Keratinocyte (primary cell): ENCODE measurements around the gene CALML6. TPM values are rescaled to one million over a fixed set of nuclear protein-coding genes. Genes with fewer than 3 reads are reported as not detected.

Experiments
- DNase-seq: peaks from one replicate; pipeline ENCODE4 v3.0.0-alpha.2; 2011; ENCODE audit warnings: low read depth, missing footprints, low spot score
- FAIRE-seq: peaks from 2 replicates; lab custom pipeline; 2011; peaks lifted over from hg19 to GRCh38; lab: Jason Lieb, UNC
- H2AFZ ChIP-seq: 2 replicates; pipeline ENCODE4 v1.6.0; 2012; ENCODE audit warnings: low read length, control low read depth, inconsistent platforms; ENCODE audit not compliant: control insufficient read depth
- H3K27ac ChIP-seq: 2 replicates; pipeline ENCODE4 v1.5.1; 2011; ENCODE audit warnings: low read length; ENCODE audit not compliant: control insufficient read depth, insufficient read depth
- H3K27me3 ChIP-seq: 3 replicates; pipeline ENCODE4 v1.6.0; 2011; ENCODE audit warnings: low read length; ENCODE audit not compliant: control insufficient read depth, insufficient read depth; ENCODE audit errors: extremely low read depth
- H3K36me3 ChIP-seq, 2 experiments: 2 replicates in 1 of 2; 3 replicates in 1 of 2; pipeline ENCODE4 v1.5.1; 2011; ENCODE audit warnings: low read length in 2 of 2, mild to moderate bottlenecking in 1 of 2; ENCODE audit not compliant: control insufficient read depth in 2 of 2, insufficient read depth in 2 of 2; ENCODE audit errors: extremely low read depth in 1 of 2
- H3K4me1 ChIP-seq: 3 replicates; pipeline ENCODE4 v1.5.1; 2011; ENCODE audit warnings: low read length; ENCODE audit not compliant: control insufficient read depth, insufficient read depth; ENCODE audit errors: extremely low read depth
- H3K4me2 ChIP-seq: 3 replicates; pipeline ENCODE4 v1.6.0; 2011; ENCODE audit warnings: low read depth, low read length; ENCODE audit not compliant: control insufficient read depth, insufficient read depth; ENCODE audit errors: extremely low read depth
- H3K4me3 ChIP-seq, 3 experiments: fragments of 200-600 bp in 1 of 3; sonication (generic) in 1 of 3; 2 replicates in 2 of 3; 3 replicates in 1 of 3; pipeline ENCODE4 v1.5.1; 2011 to 2016; ENCODE audit warnings: low read length in 3 of 3, mild to moderate bottlenecking in 3 of 3, control low read depth in 2 of 3, inconsistent platforms in 1 of 3, low read depth in 1 of 3, mixed read lengths in 1 of 3, mixed run types in 1 of 3, moderate library complexity in 1 of 3; ENCODE audit not compliant: control insufficient read depth in 2 of 3, insufficient read depth in 2 of 3; ENCODE audit errors: extremely low read depth in 1 of 3
- H3K79me2 ChIP-seq: 2 replicates; pipeline ENCODE4 v1.6.0; 2012; ENCODE audit warnings: low read length; ENCODE audit not compliant: control insufficient read depth, insufficient read depth
- H3K9ac ChIP-seq: 3 replicates; pipeline ENCODE4 v1.6.0; 2011; ENCODE audit warnings: low read length; ENCODE audit not compliant: control insufficient read depth, insufficient read depth; ENCODE audit errors: extremely low read depth
- H3K9me1 ChIP-seq: 3 replicates; pipeline ENCODE4 v1.6.0; 2011; ENCODE audit warnings: low read length; ENCODE audit not compliant: control insufficient read depth, insufficient read depth; ENCODE audit errors: extremely low read depth
- H3K9me3 ChIP-seq: 2 replicates; pipeline ENCODE4 v1.5.1; 2012; ENCODE audit warnings: low read depth, low read length; ENCODE audit not compliant: control insufficient read depth
- H4K20me1 ChIP-seq: 3 replicates; pipeline ENCODE4 v1.6.0; 2011; ENCODE audit warnings: low read length; ENCODE audit not compliant: control insufficient read depth, insufficient read depth; ENCODE audit errors: extremely low read depth
- EZH2 ChIP-seq: IDR thresholded peaks from one replicate; pipeline ENCODE4 v1.6.1; 2012; ENCODE audit warnings: inconsistent platforms, mild to moderate bottlenecking, low read length, moderate library complexity
- dilution Hi-C: fragments of 300-500 bp; cut with MboI; formaldehyde crosslinking; loops from one replicate; pipeline ENCODE4 v1.7.0; 2020; ENCODE audit warnings: low sequenced_read_pairs; ENCODE audit not compliant: extremely low pct_ligation_motif_present
- polyA plus RNA-seq, 5 experiments: library from polyadenylated mRNA; depleted of rRNA in 3 of 5; stranded (reverse) in 3 of 5; stranded (forward) in 1 of 5; unstranded in 1 of 5; fragments of >200 nt; gene quantifications; 1 replicate in 1 of 5; 2 replicates in 3 of 5; 3 replicates in 1 of 5; pipeline versions ENCODE4 v1.2.1 to v1.2.3, GENCODE V29; 2011 to 2012; ENCODE audit warnings: missing spikeins in 2 of 5, low read depth in 1 of 5, low replicate concordance in 1 of 5
- TF ChIP-seq, protein P1 (sequence below), 3 experiments: IDR thresholded peaks in 1 of 3; conservative IDR thresholded peaks in 1 of 3; optimal IDR thresholded peaks in 1 of 3; 2 replicates in 2 of 3; 3 replicates in 1 of 3; pipeline versions ENCODE3 to v1.5.1; 2011; ENCODE audit warnings: low read length in 3 of 3, mild to moderate bottlenecking in 3 of 3, moderate library complexity in 2 of 3, control low read depth in 1 of 3, inconsistent platforms in 1 of 3; ENCODE audit not compliant: insufficient read depth in 2 of 3; ENCODE audit errors: extremely low read depth in 1 of 3

Gene CALML6
- polyA plus RNA-seq, 1 donor (not counting 4 experiments of a cell fraction or from before 2014, with no cell fraction given), result 0.08 TPM

GRCh38 chr1:1925437-1926345 lies 10.6 kb downstream of the CALML6 start:
- Histone ChIP-seq H3K9ac (no peak overlapping the region), H3K27me3 (peaks cover 45% of the 10 kb centered on the region), H2AFZ (no peak overlapping the region), H3K79me2 (no peaks in the 10 kb centered on the region), H3K9me1 (no peaks in the 10 kb centered on the region), H3K36me3 (no peaks in the 10 kb centered on the region), H3K4me2 (no peak overlapping the region), H3K27ac (no peak overlapping the region), H3K4me3 (no peak overlapping the region), H3K4me1 (no peaks in the 10 kb centered on the region), H4K20me1 (no peaks in the 10 kb centered on the region), H3K9me3 (no peaks in the 10 kb centered on the region)
- TF ChIP-seq, protein P1, sequence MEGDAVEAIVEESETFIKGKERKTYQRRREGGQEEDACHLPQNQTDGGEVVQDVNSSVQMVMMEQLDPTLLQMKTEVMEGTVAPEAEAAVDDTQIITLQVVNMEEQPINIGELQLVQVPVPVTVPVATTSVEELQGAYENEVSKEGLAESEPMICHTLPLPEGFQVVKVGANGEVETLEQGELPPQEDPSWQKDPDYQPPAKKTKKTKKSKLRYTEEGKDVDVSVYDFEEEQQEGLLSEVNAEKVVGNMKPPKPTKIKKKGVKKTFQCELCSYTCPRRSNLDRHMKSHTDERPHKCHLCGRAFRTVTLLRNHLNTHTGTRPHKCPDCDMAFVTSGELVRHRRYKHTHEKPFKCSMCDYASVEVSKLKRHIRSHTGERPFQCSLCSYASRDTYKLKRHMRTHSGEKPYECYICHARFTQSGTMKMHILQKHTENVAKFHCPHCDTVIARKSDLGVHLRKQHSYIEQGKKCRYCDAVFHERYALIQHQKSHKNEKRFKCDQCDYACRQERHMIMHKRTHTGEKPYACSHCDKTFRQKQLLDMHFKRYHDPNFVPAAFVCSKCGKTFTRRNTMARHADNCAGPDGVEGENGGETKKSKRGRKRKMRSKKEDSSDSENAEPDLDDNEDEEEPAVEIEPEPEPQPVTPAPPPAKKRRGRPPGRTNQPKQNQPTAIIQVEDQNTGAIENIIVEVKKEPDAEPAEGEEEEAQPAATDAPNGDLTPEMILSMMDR (optimal IDR thresholded peaks at IDR 0.05 in 1 of 3, IDR thresholded peaks at IDR 0.05 in 1 of 3, conservative IDR thresholded peaks at IDR 0.05 in 1 of 3; ENCODE audit: extremely low read depth in 1 of 3, insufficient read depth in 2 of 3, low read length in 3 of 3), result no peak
- TF ChIP-seq EZH2, result no peak
- dilution Hi-C loops, result no loop called here
- no peak for DNase-seq
- no peak for FAIRE-seq

GRCh38 chr1:1926346-1926811 lies 11.3 kb downstream of the CALML6 start:
- no peak overlapping the region for H3K9ac ChIP-seq
- H3K4me1 ChIP-seq, result no peaks in the 10 kb centered on the region
- TF ChIP-seq, protein P1 (optimal IDR thresholded peaks at IDR 0.05 in 1 of 3, IDR thresholded peaks at IDR 0.05 in 1 of 3, conservative IDR thresholded peaks at IDR 0.05 in 1 of 3; ENCODE audit: extremely low read depth in 1 of 3, insufficient read depth in 2 of 3, low read length in 3 of 3), result no peak
- no peak for TF ChIP-seq EZH2
- no peaks in the 10 kb centered on the region for H3K79me2 ChIP-seq
- H3K4me2 ChIP-seq, result no peak overlapping the region
- FAIRE-seq, result no peak
- H3K36me3 ChIP-seq, result no peaks in the 10 kb centered on the region
- DNase-seq, result no peak
- no peak overlapping the region for H3K4me3 ChIP-seq
- H4K20me1 ChIP-seq, result no peaks in the 10 kb centered on the region
- dilution Hi-C loops, result no loop called here
- peaks cover 45% of the 10 kb centered on the region for H3K27me3 ChIP-seq
- no peaks in the 10 kb centered on the region for H3K9me1 ChIP-seq
- no peak overlapping the region for H2AFZ ChIP-seq
- no peak overlapping the region for H3K27ac ChIP-seq
- H3K9me3 ChIP-seq, result no peaks in the 10 kb centered on the region
